ENCODE measurements around the gene DCTN1. TPM values are rescaled to one million over a fixed set of nuclear protein-coding genes. Genes with fewer than 3 reads are reported as not detected.
"Not testable (repeated sequence)": the region's sequence is repeated elsewhere in the genome, so short reads cannot be mapped to it uniquely, and the experiment has no call there.

Gene DCTN1
- total RNA-seq, 2 donors from 2014 or later, result 106 to 118 TPM

GRCh38 chr2:74374509-74375205 lies 5.5 kb downstream of the DCTN1 start:
- DNase-seq, result peak; percentile 81
- intact Hi-C loops (cut with DNase I), result no loop called here
- ATAC-seq, result peak; percentile 96 to 97

- intact Hi-C loops (cut with DNase I), result no loop called here
- no peak for DNase-seq
- no peak for ATAC-seq
Observed at GRCh38 chr2:74373985-74374384, 6.1 kb downstream of the DCTN1 start.

GRCh38 chr2:74373221-74373676 lies 6.9 kb downstream of the DCTN1 start:
- DNase-seq (peak; percentile 50), ATAC-seq (peak; percentile 8 to 35)
- intact Hi-C loops (cut with DNase I), result no loop called here

GRCh38 chr2:74372674-74373073 lies 7.4 kb downstream of the DCTN1 start:
- DNase-seq (no peak), ATAC-seq (no peak)
- intact Hi-C loops (cut with DNase I), result no loop called here

- no peak for ATAC-seq
- intact Hi-C loops (cut with DNase I), result no loop called here
- DNase-seq, result no peak
Observed at GRCh38 chr2:74371421-74371820, 8.7 kb downstream of the DCTN1 start.

GRCh38 chr2:74369976-74370375 lies 10.1 kb downstream of the DCTN1 start:
- intact Hi-C loops (cut with DNase I), result no loop called here
- no peak for ATAC-seq
- DNase-seq, result no peak

- no peak for ATAC-seq
- intact Hi-C loops (cut with DNase I), result no loop called here
- no peak for DNase-seq
Observed at GRCh38 chr2:74368499-74368898, 11.6 kb downstream of the DCTN1 start.

- intact Hi-C loops (cut with DNase I), result no loop called here
- no peak for ATAC-seq
- DNase-seq, result no peak
Observed at GRCh38 chr2:74367789-74368188, 12.3 kb downstream of the DCTN1 start.

- DNase-seq, result no peak
- intact Hi-C loops (cut with DNase I), result no loop called here
- no peak for ATAC-seq
Observed at GRCh38 chr2:74366036-74366435, 14.1 kb downstream of the DCTN1 start.

GRCh38 chr2:74364533-74365505 lies 15.3 kb downstream of the DCTN1 start:
- peak in 1 of 2 donors; percentile 36 for ATAC-seq
- DNase-seq, result no peak
- intact Hi-C loops (cut with DNase I), result no loop called here

GRCh38 chr2:74361327-74361726 lies 18.8 kb downstream of the DCTN1 start:
- DNase-seq (no peak), ATAC-seq (no peak)
- intact Hi-C loops (cut with DNase I), result no loop called here

GRCh38 chr2:74357627-74358026 lies 22.5 kb downstream of the DCTN1 start:
- ATAC-seq (no peak), DNase-seq (no peak)
- intact Hi-C loops (cut with DNase I), result no loop called here

GRCh38 chr2:74349889-74350288 lies 30.2 kb downstream of the DCTN1 start:
- DNase-seq (no peak), ATAC-seq (no peak)
- intact Hi-C loops (cut with DNase I), result no loop called here

GRCh38 chr2:74347742-74348141 lies 32.4 kb downstream of the DCTN1 start:
- ATAC-seq (no peak), DNase-seq (no peak)
- intact Hi-C loops (cut with DNase I), result no loop called here

GRCh38 chr2:74347303-74347702 lies 32.8 kb downstream of the DCTN1 start:
- ATAC-seq (no peak), DNase-seq (no peak)
- intact Hi-C loops (cut with DNase I), result no loop called here

- DNase-seq (no peak), ATAC-seq (no peak)
- intact Hi-C loops (cut with DNase I), result no loop called here
Observed at GRCh38 chr2:74345272-74345943, 34.7 kb downstream of the DCTN1 start.

- ATAC-seq (no peak), DNase-seq (no peak)
- intact Hi-C loops (cut with DNase I), result no loop called here
Observed at GRCh38 chr2:74343316-74343715, 36.8 kb downstream of the DCTN1 start, which contains the start of gene SLC4A5. TSS of gene SLC4A5 (minus strand) at chr2:74343416. CDS start at chr2:74315023, 28,393 bp downstream.

GRCh38 chr2:74336227-74336626 lies 43.9 kb downstream of the DCTN1 start:
- DNase-seq, ATAC-seq: not testable (repeated sequence)
- intact Hi-C loops (cut with DNase I), result loop anchor here in 1 of 2 donors (10.0 kb wide), 1 partner anchor 71 kb away; no protein-coding TSS in a partner anchor

GRCh38 chr2:74334931-74335333 lies 45.2 kb downstream of the DCTN1 start:
- DNase-seq (peak; percentile 74), ATAC-seq (peak; percentile 83 to 86)
- intact Hi-C loops (cut with DNase I), result loop anchor here (2.0 to 10.0 kb wide), 2 partner anchors 70 to 84 kb away; no protein-coding TSS in a partner anchor
